IMR-90 (cell line): ENCODE measurements around the gene SSTR1. TPM values are rescaled to one million over a fixed set of nuclear protein-coding genes. Genes with fewer than 3 reads are reported as not detected.
A peak's percentile ranks its signal among the peaks of the same experiment; 100 is the strongest.

ENCODE experiments used
- ATAC-seq: fragments of 200-7000 bp; cut with Tn5 transposase; 2 replicates; pipeline ENCODE4 v1.9.1; 2020; ENCODE audit warnings: low read depth, mild to moderate bottlenecking, moderate library complexity
- BruUV-seq: library from RNA; stranded (reverse); fragments of 400-500 nt; replicated peaks from 2 replicates; lab custom pipeline; 2021; lab: Mats Ljungman, UMichigan
- CTCF ChIA-PET: fragments of 300-600 bp; formaldehyde crosslinking; extraction: SDS; loops from one replicate; lab custom pipeline; 2021; ENCODE audit warnings: antibody characterized with exemption; lab: Yijun Ruan, JAX
- POLR2A ChIA-PET: fragments of 300-600 bp; sonication (Branson Sonifier 250); formaldehyde crosslinking; loops from one replicate; lab custom pipeline; 2022; ENCODE audit warnings: antibody characterized with exemption; ENCODE audit not compliant: unreplicated experiment; lab: Charles Lee
- DNase-seq: peaks from one replicate; pipeline ENCODE4 v3.0.0; 2013
- H2AFZ ChIP-seq: replicated peaks from 2 replicates; pipeline ENCODE3; 2013; ENCODE audit warnings: low read length, mild to moderate bottlenecking; ENCODE audit not compliant: poor library complexity
- H2AK5ac ChIP-seq: 2 replicates; pipeline ENCODE4 v1.6.1; 2013; ENCODE audit warnings: low read depth, low read length, inconsistent platforms
- H2AK9ac ChIP-seq: replicated peaks from 2 replicates; pipeline ENCODE3; 2013; ENCODE audit warnings: mild to moderate bottlenecking, low read depth, low read length, moderate library complexity; ENCODE audit not compliant: poor library complexity
- H2BK120ac ChIP-seq: 2 replicates; pipeline ENCODE4 v1.6.1; 2013; ENCODE audit warnings: low read depth, low read length, inconsistent platforms
- H2BK15ac ChIP-seq: 3 replicates; pipeline ENCODE4 v1.6.1; 2013; ENCODE audit warnings: low read depth, low read length, inconsistent platforms
- H2BK20ac ChIP-seq: 2 replicates; pipeline ENCODE4 v1.6.1; 2013; ENCODE audit warnings: low read depth, mild to moderate bottlenecking, inconsistent platforms, low read length, moderate library complexity
- H2BK5ac ChIP-seq: 2 replicates; pipeline ENCODE4 v1.6.1; 2013; ENCODE audit warnings: mild to moderate bottlenecking, low read depth, low read length, inconsistent platforms; ENCODE audit not compliant: poor library complexity, severe bottlenecking
- H3K14ac ChIP-seq: replicated peaks from 2 replicates; pipeline ENCODE4 v1.6.1; 2013; ENCODE audit warnings: low read depth, low read length, inconsistent platforms
- H3K18ac ChIP-seq: 2 replicates; pipeline ENCODE4 v1.6.1; 2013; ENCODE audit warnings: low read depth, low read length, control low read depth
- H3K23ac ChIP-seq: 2 replicates; pipeline ENCODE4 v1.6.1; 2013; ENCODE audit warnings: low read depth, low read length, inconsistent platforms
- H3K27ac ChIP-seq: 2 replicates; pipeline ENCODE4 v1.5.1; 2013; ENCODE audit warnings: mild to moderate bottlenecking, control low read depth, low read length; ENCODE audit not compliant: insufficient read depth
- H3K27me3 ChIP-seq: 2 replicates; pipeline ENCODE4 v1.6.1; 2013; ENCODE audit warnings: low read length; ENCODE audit not compliant: control insufficient read depth, insufficient read depth
- H3K36me3 ChIP-seq: 2 replicates; pipeline ENCODE4 v1.6.1; 2013; ENCODE audit warnings: low read length, mixed read lengths; ENCODE audit not compliant: control insufficient read depth, insufficient read depth
- H3K4ac ChIP-seq: 2 replicates; pipeline ENCODE4 v1.6.1; 2013; ENCODE audit warnings: low read depth, low read length, inconsistent platforms
- H3K4me1 ChIP-seq: 2 replicates; pipeline ENCODE4 v1.6.1; 2013; ENCODE audit warnings: low read length, mixed read lengths; ENCODE audit not compliant: control insufficient read depth, insufficient read depth
- H3K4me2 ChIP-seq: 2 replicates; pipeline ENCODE4 v1.6.1; 2013; ENCODE audit warnings: low read depth, mild to moderate bottlenecking, control low read depth, low read length, moderate library complexity
- H3K4me3 ChIP-seq: 2 replicates; pipeline ENCODE4 v1.5.1; 2013; ENCODE audit warnings: low read depth, mild to moderate bottlenecking, control low read depth, low read length, moderate library complexity; ENCODE audit not compliant: insufficient read depth
- H3K56ac ChIP-seq: 2 replicates; pipeline ENCODE4 v1.6.1; 2013; ENCODE audit warnings: low read length, inconsistent platforms; ENCODE audit not compliant: insufficient read depth; ENCODE audit errors: extremely low read depth
- H3K79me1 ChIP-seq, 2 experiments: 2 replicates each; pipeline ENCODE4 v1.6.1; 2013; ENCODE audit warnings: low read length in 2 of 2, inconsistent platforms in 1 of 2, low read depth in 1 of 2
- H3K9ac ChIP-seq: 2 replicates; pipeline ENCODE4 v1.6.1; 2013; ENCODE audit warnings: low read depth, low read length, control low read depth
- H3K9me1 ChIP-seq: 2 replicates; pipeline ENCODE4 v1.6.1; 2013; ENCODE audit warnings: low read length, inconsistent platforms; ENCODE audit not compliant: insufficient read depth
- H3K9me3 ChIP-seq: 2 replicates; pipeline ENCODE4 v1.6.1; 2013; ENCODE audit warnings: low read length; ENCODE audit not compliant: control insufficient read depth, insufficient read depth
- H4K20me1 ChIP-seq: 2 replicates; pipeline ENCODE4 v1.6.1; 2013; ENCODE audit warnings: low read length, inconsistent platforms; ENCODE audit not compliant: insufficient read depth
- H4K5ac ChIP-seq: 2 replicates; pipeline ENCODE4 v1.6.1; 2013; ENCODE audit warnings: mild to moderate bottlenecking, low read depth, low read length, control low read depth
- H4K8ac ChIP-seq, 2 experiments: 2 replicates each; pipeline ENCODE4 v1.6.1; 2013; ENCODE audit warnings: low read depth in 2 of 2, low read length in 2 of 2, control low read depth in 1 of 2, inconsistent platforms in 1 of 2
- H4K91ac ChIP-seq: 2 replicates; pipeline ENCODE4 v1.6.1; 2013; ENCODE audit warnings: low read depth, low read length, inconsistent platforms; ENCODE audit not compliant: insufficient read depth
- CEBPB ChIP-seq: IDR thresholded peaks from 2 replicates; pipeline ENCODE4 v1.6.1; 2012; ENCODE audit warnings: low read depth, low read length, improper control_type of control experiment
- FOS ChIP-seq: fragments of 150-350 bp; IDR thresholded peaks from 2 replicates; pipeline ENCODE4 v1.6.1; 2016; ENCODE audit warnings: low read depth, low read length
- MAFK ChIP-seq: IDR thresholded peaks from 2 replicates; pipeline ENCODE4 v1.6.1; 2012; ENCODE audit warnings: low read depth, low read length, improper control_type of control experiment
- WGBS, 2 experiments: methylation state at CpG; one replicate each; pipeline versions ENCODE4 v1.1.5 to v1.1.7; 2013; ENCODE audit warnings: missing lambda C conversion rate in 2 of 2; ENCODE audit not compliant: insufficient read length in 1 of 2; ENCODE audit errors: extremely low coverage in 2 of 2; 5-methylcytosine and 5-hydroxymethylcytosine counted together
- dilution Hi-C: fragments of 300-500 bp; cut with HindIII; formaldehyde crosslinking; loops from one replicate; pipeline ENCODE4 v1.14.3; 2018; ENCODE audit warnings: low sequenced_read_pairs; ENCODE audit not compliant: unreplicated experiment
- in situ Hi-C: fragments of 300-500 bp; cut with MboI; formaldehyde crosslinking; loops from 3 replicates; pipeline ENCODE4 v1.14.3; 2019; ENCODE audit warnings: low sequenced_read_pairs, inconsistent platforms, mixed read lengths
- intact Hi-C: fragments of 100-400 bp; cut with micrococcal nuclease; formaldehyde crosslinking; loops from 2 replicates; pipeline ENCODE4 v1.10.0; 2022
- polyA plus RNA-seq, 3 experiments: library from polyadenylated mRNA; depleted of rRNA; stranded (reverse); fragments of >200 nt; gene quantifications; 2 replicates each; pipeline ENCODE4 v1.2.3, GENCODE V29; 2012; ENCODE audit warnings: low replicate concordance in 1 of 3
- total RNA-seq: library from RNA; depleted of rRNA; stranded (reverse); fragments of >200 nt; gene quantifications from 2 replicates; pipeline ENCODE4 v1.2.3, GENCODE V29; 2012
- TF ChIP-seq, protein P1 (sequence below): fragments of 150-350 bp; IDR thresholded peaks from 2 replicates; pipeline ENCODE4 v1.6.1; 2016; ENCODE audit warnings: low read depth, mild to moderate bottlenecking, low read length, moderate library complexity, borderline replicate concordance

SSTR1 gene
- total and polyA plus RNA-seq, 2 of the 4 experiments (the other 2 are of a cell fraction): 1.1 to 5.5 TPM

DNA sequence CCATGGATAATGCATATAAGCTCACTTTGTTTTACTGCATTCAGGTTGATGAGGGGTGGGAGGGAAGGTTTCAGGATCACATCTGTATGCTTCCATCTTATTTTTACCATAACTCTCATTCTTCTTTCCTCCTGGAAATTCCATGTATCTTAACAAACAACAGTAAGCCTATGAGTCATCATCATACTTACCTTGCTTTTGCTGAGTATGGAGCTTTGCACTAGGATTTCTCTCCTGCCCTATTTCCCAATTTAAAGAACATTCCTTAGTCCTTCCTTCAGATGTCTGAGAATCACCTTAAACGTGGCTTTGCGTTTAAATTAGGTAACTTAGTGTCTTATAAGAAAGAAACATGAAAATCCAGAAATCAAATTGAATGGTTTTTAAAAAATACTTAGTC lies 49.8 kb downstream of the SSTR1 start:
- H3K18ac ChIP-seq: peak overlapping the region; percentile 37; the same call in 1 of the 2 replicates
- no peaks in the 10 kb centered on the region for H3K36me3 ChIP-seq
- ATAC-seq (peak; percentile 26), DNase-seq (peak; percentile 45)
- dilution Hi-C loops: no loop called here
- POLR2A ChIA-PET: interaction anchor here (0.6 kb wide), 1 partner anchor 99 kb away, joined by 3 read pairs; no protein-coding TSS in a partner anchor
- no peaks in the 10 kb centered on the region for H3K9me1 ChIP-seq
- H3K23ac ChIP-seq: no peak overlapping the region
- H2AK5ac ChIP-seq: no peak overlapping the region
- in situ Hi-C loops: no loop called here
- H2BK120ac ChIP-seq: peak overlapping the region; percentile 20
- no peak overlapping the region for H2BK15ac ChIP-seq
- no peak overlapping the region for H3K4ac ChIP-seq
- no peak overlapping the region for H3K27ac ChIP-seq
- intact Hi-C loops: no loop called here
- no peaks in the 10 kb centered on the region for H3K79me1 ChIP-seq
- H3K9ac ChIP-seq: no peak overlapping the region
- H3K56ac ChIP-seq: no peak overlapping the region
- no peak overlapping the region for H3K14ac ChIP-seq
- H4K8ac ChIP-seq: no peak overlapping the region; a peak in 1 of 4 replicates
- peaks cover 2% of the 10 kb centered on the region; the same call in 1 of the 2 replicates for H3K4me1 ChIP-seq
- no peak overlapping the region for H4K5ac ChIP-seq
- no peak overlapping the region for H2AFZ ChIP-seq
- CTCF ChIA-PET: no interaction called here
- H4K20me1 ChIP-seq: no peaks in the 10 kb centered on the region
- 0 out of 2 replicates have a peak, but pooled peaks cover 2% of the 10 kb centered on the region for H3K9me3 ChIP-seq
- H4K91ac ChIP-seq: no peak overlapping the region
- peak overlapping the region; percentile 31; the same call in 1 of the 2 replicates for H2BK20ac ChIP-seq
- H3K27me3 ChIP-seq: no peaks in the 10 kb centered on the region
- BruUV-seq: no TSS peak
- peak overlapping the region; percentile 50 for H2BK5ac ChIP-seq
- H2AK9ac ChIP-seq: no peak overlapping the region
- peak overlapping the region; percentile 51; the same call in 1 of the 2 replicates for H3K4me2 ChIP-seq
- TF ChIP-seq FOS (peak; percentile 72), MAFK (peak; percentile 63), CEBPB (peak; percentile 21; the same call in 1 of the 2 replicates)
- TF ChIP-seq, protein P1, sequence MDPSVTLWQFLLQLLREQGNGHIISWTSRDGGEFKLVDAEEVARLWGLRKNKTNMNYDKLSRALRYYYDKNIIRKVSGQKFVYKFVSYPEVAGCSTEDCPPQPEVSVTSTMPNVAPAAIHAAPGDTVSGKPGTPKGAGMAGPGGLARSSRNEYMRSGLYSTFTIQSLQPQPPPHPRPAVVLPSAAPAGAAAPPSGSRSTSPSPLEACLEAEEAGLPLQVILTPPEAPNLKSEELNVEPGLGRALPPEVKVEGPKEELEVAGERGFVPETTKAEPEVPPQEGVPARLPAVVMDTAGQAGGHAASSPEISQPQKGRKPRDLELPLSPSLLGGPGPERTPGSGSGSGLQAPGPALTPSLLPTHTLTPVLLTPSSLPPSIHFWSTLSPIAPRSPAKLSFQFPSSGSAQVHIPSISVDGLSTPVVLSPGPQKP: no peak
- no CpG with 5 or more reads among the region's 2 CpGs for WGBS, 2 experiments
- no peak overlapping the region for H3K4me3 ChIP-seq
